Activated T-cell treated with anti-CD3 and anti-CD28 coated beads, Interleukin-2, amount 50 U/mL, for 48 hours (primary cell): ENCODE measurements around the gene DYNC1H1.

Experiments used
- DNase-seq, 2 experiments: peaks; one replicate each; pipeline ENCODE4 v3.0.0-alpha.2; 2020

The DYNC1H1 gene

DNA sequence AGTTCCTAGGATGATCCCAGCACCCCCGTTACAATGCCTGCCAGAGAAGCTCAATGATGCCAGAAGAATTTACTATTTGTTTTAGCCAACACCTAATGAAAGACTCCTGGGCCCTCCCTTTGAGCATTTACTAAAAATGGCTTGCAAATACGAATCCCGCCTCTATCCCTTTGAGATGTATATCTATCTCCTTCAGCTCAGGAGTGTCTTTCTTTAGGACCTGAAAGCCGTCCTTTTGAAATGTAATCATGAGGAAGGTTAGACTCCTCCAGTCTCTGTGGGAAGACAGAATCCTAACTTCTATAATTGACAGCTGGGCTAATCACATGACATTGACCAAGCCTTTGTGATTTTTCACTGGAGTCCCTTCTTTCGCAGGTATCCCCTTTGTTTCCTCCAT lies 19.2 kb upstream of the DYNC1H1 start:
- no peak for DNase-seq

DNA sequence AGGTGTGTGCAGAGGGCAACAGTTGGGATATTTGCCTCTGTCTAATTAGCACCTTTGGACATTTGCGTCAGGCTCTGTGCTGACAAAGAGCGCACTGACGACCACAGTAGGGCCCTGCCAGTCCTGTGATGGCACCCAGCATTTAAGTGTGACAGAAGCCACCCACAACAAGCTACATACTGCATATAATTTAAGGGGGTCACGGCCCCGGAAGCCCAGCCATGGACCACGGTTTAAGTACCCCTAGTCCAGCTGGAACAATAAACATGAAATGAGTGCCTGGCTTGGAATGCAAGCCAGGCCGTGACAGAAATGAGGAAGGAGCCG lies 16.8 kb upstream of the DYNC1H1 start:
- no peak for DNase-seq

DNA sequence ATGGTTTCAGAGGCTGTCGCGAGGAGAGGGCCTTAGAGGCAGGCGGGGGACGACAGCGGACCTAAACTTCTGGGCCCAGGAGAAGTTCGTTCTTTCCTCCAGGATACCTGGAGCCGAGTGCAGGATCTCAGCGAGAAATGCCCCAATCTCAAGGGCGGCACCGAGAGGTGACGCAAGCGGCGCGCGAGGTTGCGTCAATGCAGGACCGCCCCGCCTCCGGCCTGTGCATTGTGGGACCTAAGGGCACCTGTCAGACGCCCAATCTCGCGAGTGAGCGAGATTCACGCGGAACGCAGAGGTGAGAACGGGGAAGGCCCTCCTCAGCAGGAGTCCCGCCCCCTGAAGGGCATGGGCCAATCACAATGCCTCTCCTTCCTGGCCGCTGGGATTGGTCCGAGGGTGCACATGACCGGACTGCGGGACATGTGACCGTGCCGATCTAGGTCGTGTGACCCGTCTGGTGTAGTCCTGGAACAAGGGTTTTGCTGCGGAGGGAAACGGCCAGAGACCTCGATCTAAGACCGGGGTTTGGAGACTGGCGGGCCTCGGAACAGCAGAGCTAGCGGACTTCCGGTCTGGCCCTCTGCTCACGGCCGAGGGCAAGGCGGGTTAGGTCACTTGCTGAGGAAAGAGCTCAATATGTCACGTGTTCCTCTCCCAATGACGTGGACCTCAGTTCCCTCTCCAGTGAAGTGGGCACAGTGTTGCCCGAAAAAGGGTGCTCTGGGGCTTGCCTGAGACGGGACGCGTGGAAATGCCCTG lies 16.3 kb upstream of the DYNC1H1 start:
- DNase-seq, result peak; percentile 100

- no peak for DNase-seq
Observed at GRCh38 chr14:101948666-101949216, 15.6 kb upstream of the DYNC1H1 start.

DNA sequence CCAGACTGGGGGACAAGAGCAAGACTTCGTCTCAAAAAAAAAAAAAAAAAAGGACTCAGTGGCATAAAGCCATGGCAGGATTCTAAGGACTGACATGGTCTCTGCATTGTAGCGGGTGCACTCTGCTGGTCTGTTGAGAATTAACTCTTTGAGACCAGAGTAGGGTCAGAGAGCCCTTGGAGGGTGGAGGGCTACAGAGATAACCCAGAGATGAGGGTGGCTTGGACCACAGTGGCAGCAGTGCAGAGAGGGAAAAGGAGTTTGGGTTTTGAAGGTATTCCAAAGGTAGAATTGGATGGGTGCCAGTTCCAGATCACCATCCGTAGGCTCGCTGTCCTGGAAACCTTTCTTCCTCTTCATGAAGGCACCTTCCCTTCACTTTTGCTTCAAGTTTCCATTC lies 14.3 kb upstream of the DYNC1H1 start:
- DNase-seq, result no peak

DNA sequence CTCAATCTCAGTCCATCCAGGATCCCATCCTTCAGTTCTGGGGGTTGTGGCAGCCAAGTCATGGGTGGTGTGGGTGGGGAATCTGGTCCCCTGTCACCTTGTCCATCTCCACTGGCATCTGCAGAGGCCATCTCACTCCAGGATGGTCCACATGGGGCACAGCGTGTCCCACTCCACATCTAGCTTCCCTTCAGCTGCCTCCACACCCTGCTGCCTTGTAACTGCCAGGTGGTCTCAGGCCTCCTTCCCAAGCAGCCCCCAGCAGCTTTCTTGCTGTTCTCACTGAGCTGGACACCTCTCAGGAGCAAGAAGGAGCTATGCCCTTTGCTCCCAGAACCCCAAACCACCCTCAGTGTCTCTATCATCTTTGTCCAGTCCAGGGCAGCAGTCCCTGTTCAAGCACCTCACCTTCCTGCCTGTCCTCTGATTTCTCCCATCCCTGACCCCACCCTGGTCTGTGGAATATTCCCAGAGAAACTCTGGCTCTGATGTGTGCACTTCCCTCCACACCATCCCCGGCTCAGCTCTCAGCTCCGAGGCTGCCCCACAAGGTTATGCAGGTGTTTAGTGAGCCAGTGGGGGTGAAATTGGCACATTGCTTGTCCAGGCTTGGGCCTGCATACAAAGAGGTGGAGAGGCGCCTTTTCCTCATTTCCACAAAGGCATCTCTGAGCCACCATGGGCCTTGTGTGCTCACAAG lies 13.7 kb upstream of the DYNC1H1 start:
- no peak for DNase-seq

DNA sequence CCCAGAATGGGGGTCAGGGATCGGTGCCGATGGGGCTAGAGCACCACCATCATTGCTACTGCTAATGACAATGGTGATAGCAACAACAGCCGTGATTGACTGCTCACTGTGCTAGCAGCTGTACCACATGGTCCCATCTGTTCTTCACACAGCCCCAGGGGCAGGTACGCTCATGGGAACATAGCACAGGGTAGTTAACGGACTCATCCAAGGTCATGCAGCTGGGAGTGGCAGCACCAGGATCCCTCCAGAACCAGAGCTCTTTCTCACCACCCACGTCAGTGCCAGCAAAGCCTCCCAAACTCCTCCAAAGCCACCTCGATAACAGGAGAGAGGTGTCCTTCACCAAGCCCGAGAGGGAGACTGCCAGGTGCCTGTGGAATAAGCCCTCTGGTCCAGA lies 11.2 kb upstream of the DYNC1H1 start:
- DNase-seq, result no peak

DNA sequence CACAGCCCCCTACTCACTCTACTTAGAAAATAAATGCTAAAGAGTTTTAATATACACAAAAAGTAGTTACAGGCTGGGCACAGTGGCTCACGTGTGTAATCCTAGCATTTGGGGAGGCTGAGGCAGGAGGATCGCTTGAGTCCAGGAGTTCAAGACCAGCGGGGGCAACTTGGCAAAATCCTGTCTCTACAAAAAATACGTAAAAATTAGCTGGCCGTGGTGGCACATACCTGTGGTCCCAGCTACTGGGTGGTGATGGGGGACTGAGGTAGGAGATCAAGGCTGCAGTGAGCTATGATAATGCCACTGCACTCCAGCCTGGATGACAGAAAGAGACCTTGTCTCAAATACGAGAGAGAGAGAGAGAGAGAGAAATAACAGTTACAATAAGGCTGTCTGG lies 9.9 kb upstream of the DYNC1H1 start:
- DNase-seq, result no peak

GRCh38 chr14:101955695-101956161 lies 8.6 kb upstream of the DYNC1H1 start:
- DNase-seq, result no peak

- DNase-seq, result no peak
Observed at GRCh38 chr14:101956179-101956885, 8.0 kb upstream of the DYNC1H1 start.

DNA sequence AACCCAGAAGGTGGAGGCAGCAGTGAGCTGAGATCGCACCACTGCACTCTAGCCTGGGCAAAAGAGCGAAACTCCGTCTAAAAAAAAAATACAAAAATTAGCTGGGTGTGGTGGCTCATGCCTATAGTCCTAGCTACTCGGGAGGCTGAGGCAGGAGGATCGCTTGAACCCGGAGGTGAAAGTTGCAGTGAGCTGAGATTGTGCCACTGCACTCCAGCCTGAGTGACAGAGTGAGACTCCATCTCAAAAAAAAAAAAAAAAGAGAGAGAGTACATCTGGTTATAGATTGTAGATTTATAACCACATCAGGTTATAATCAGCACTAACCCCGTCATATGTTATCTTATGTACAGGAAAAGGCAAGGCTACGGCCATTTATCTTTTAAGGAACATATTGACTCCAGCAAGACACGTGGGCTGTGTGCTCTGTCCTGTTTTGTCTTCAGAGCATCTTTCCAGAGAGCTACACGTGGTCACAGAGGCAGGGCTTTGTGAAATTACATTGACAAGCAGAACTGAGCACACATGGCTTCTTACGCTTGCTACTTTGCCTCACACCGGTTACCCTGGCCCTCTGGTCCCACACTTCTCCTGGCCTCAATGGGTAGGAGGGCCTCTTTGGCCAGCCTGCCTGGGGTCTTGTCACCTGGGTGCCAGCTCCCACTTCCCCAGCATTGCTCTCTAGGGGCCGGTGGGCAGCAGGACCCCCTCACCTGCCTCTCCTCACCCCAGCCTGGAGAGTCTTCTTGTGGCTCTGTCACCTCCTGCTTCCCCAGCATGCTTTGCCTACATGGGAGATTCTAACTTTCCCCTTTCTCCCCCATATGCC lies 6.8 kb upstream of the DYNC1H1 start:
- DNase-seq, result no peak

- no peak for DNase-seq
Observed at GRCh38 chr14:101958418-101959180, 5.8 kb upstream of the DYNC1H1 start.

- no peak for DNase-seq
Observed at GRCh38 chr14:101959277-101959676, 5.1 kb upstream of the DYNC1H1 start.

DNA sequence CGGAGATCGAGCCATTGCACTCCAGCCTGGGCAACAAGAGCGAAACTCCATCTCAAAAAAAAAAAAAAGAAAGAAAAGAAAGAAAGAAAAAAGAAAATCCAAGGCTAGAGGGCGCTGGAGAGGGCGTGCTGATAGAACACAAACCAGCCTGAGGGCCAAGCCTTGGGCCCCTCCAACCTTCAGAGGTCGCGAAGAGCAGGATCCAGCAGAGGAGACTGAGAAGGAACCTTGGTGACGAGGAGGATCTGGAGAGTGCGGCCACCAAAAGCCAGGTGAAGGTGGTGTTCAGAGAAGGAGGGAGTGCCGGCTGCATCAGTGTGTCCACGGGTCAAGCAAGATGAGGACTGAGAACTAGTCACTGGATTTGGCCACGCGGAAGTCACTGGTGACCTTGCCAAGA lies 4.1 kb upstream of the DYNC1H1 start:
- peak; percentile 44 to 50 for DNase-seq

GRCh38 chr14:101961011-101961721 lies 3.2 kb upstream of the DYNC1H1 start:
- peak; percentile 79 to 85 for DNase-seq

DNA sequence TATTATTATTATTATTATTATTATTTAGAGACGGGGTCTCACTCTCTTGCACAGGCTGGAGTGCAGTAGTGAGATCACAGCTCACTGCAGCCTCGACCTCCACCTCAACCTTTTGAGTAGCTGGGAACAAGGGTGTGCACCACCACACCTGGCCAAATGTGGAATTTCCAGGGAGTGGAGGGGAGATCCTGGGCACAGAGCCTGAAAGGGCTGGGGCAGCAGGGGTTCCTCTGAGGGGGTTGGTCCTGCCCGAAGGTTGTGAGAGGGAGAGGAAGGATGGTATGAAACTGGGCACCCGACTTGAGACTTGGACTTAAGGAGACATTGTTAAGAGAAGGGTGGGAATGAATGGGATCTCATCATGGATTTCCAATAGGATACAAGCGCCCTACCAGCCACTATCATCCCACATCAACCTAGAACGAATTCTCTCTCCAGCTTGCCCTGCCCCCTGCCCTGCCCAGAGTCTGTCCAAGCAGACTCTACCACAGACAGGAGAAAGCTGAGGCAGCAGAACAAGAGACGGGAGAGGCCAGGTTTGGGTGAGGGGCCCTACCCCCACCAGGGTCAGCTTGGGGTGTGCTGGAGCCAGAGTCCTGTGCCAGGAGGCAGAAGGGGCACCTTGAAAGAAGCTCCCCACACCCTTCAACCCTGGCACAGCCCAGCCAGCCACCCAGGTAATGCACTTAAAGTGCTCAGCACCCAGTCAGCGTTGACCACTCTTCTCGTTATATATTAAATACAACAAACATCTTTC lies 2.4 kb upstream of the DYNC1H1 start:
- no peak for DNase-seq

GRCh38 chr14:101962503-101962874 lies 1.9 kb upstream of the DYNC1H1 start:
- peak in 1 of 2 experiments; percentile 17 for DNase-seq

DNA sequence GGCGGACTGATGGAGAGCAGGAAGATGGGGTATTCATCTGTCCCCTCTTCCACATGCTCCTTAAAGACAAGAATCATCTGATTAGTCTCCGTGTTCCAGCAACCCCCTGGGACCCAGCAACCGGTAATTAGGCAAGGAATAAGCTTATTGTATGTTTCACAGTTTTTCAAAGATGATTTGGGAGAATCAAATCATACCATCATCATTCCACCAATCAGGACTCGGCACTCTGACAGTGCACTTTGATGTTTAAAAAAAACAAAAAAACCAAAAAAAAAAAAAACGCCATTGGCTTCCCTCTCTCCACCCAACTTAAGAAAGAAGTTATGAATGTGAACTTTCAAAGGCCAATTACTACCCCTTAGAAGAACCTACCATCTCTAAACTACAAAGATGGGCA lies 1.3 kb upstream of the DYNC1H1 start:
- no peak for DNase-seq

GRCh38 chr14:101963656-101964296 lies 597 bp upstream of the DYNC1H1 start:
- DNase-seq, result no peak

GRCh38 chr14:101965181-101965544 lies 790 bp downstream of the DYNC1H1 start:
- DNase-seq, result peak; percentile 75 to 78
